Adrenal gland (tissue), 5 donors: ENCODE measurements around the gene TRPM5.

ENCODE experiments used
- POLR2A ChIP-seq, 2 donors: fragments of 450-650 bp; IDR thresholded peaks; one replicate each; pipeline ENCODE4 v1.6.1; 2017; ENCODE audit warnings: antibody characterized with exemption in 2 of 2, mild to moderate bottlenecking in 2 of 2, moderate library complexity in 1 of 2
- TF ChIP-seq, protein P1 (sequence below), 6 experiments: fragments of 450-650 bp in 4 of 6; fragments of 200-600 bp in 2 of 6; sonication (generic) in 1 of 6; IDR thresholded peaks; 1 replicate in 5 of 6; 2 replicates in 1 of 6; pipeline versions ENCODE4 v1.5.1 to v1.8.0; 2016 to 2021; ENCODE audit warnings: antibody characterized with exemption in 6 of 6, mild to moderate bottlenecking in 2 of 6, moderate library complexity in 1 of 6
- donor health status: DM: no; HTN: no; CAD: no.

GRCh38 chr11:2420502-2421225 lies 23.6 kb downstream of the TRPM5 start:
- TF ChIP-seq, protein P1, sequence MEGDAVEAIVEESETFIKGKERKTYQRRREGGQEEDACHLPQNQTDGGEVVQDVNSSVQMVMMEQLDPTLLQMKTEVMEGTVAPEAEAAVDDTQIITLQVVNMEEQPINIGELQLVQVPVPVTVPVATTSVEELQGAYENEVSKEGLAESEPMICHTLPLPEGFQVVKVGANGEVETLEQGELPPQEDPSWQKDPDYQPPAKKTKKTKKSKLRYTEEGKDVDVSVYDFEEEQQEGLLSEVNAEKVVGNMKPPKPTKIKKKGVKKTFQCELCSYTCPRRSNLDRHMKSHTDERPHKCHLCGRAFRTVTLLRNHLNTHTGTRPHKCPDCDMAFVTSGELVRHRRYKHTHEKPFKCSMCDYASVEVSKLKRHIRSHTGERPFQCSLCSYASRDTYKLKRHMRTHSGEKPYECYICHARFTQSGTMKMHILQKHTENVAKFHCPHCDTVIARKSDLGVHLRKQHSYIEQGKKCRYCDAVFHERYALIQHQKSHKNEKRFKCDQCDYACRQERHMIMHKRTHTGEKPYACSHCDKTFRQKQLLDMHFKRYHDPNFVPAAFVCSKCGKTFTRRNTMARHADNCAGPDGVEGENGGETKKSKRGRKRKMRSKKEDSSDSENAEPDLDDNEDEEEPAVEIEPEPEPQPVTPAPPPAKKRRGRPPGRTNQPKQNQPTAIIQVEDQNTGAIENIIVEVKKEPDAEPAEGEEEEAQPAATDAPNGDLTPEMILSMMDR (IDR thresholded peaks at IDR 0.05), result peak; percentile 83 to 96 (median 92)
- TF ChIP-seq POLR2A (IDR thresholded peaks at IDR 0.05), result no peak
